H1 (cell line): ENCODE results near the gene C2. TPM values are rescaled to one million over a fixed set of nuclear protein-coding genes. Genes with fewer than 3 reads are reported as not detected.

ENCODE experiments used
- CTCF ChIA-PET: fragments of 300-600 bp; sonication (Branson Sonifier 250); formaldehyde crosslinking; loops from one replicate; lab custom pipeline; 2021; ENCODE audit not compliant: partially characterized antibody; lab: Charles Lee
- POLR2A ChIA-PET: fragments of 300-600 bp; sonication (Branson Sonifier 250); formaldehyde crosslinking; loops from one replicate; lab custom pipeline; 2021; ENCODE audit warnings: inconsistent platforms; ENCODE audit not compliant: partially characterized antibody; lab: Charles Lee
- DNase-seq, 2 experiments: peaks; one replicate each; pipeline versions ENCODE4 v3.0.0 to v3.0.0-alpha.2; 2010 to 2022; ENCODE audit warnings: low spot score in 2 of 2, low read depth in 1 of 2, mixed read lengths in 1 of 2
- FAIRE-seq: peaks from 2 replicates; lab custom pipeline; 2011; peaks lifted over from hg19 to GRCh38; lab: Jason Lieb, UNC
- H2AFZ ChIP-seq: 2 replicates; pipeline ENCODE4 v1.8.1; 2012; ENCODE audit warnings: low read length, inconsistent platforms
- H2AK5ac ChIP-seq: 2 replicates; pipeline ENCODE4 v1.6.1; 2013; ENCODE audit warnings: low read depth, low read length
- H2BK120ac ChIP-seq: replicated peaks from 2 replicates; pipeline ENCODE3; 2013; ENCODE audit warnings: low read depth, low read length, inconsistent platforms
- H2BK12ac ChIP-seq: 2 replicates; pipeline ENCODE4 v1.6.1; 2013; ENCODE audit warnings: low read depth, low read length
- H2BK15ac ChIP-seq: 2 replicates; pipeline ENCODE4 v1.6.1; 2013; ENCODE audit warnings: low read length
- H2BK20ac ChIP-seq: 2 replicates; pipeline ENCODE4 v1.6.1; 2013; ENCODE audit warnings: low read length
- H2BK5ac ChIP-seq: 2 replicates; pipeline ENCODE4 v1.6.1; 2013; ENCODE audit warnings: low read depth, low read length
- H3K14ac ChIP-seq: 2 replicates; pipeline ENCODE4 v1.6.1; 2013; ENCODE audit warnings: inconsistent platforms; ENCODE audit not compliant: insufficient read length
- H3K18ac ChIP-seq: 2 replicates; pipeline ENCODE4 v1.6.1; 2013; ENCODE audit warnings: low read length; ENCODE audit errors: extremely low read depth
- H3K23ac ChIP-seq: 2 replicates; pipeline ENCODE4 v1.6.1; 2013; ENCODE audit warnings: inconsistent platforms; ENCODE audit not compliant: insufficient read length
- H3K23me2 ChIP-seq: 2 replicates; pipeline ENCODE4 v1.6.1; 2013; ENCODE audit warnings: low read depth, low read length
- H3K27ac ChIP-seq: 2 replicates; pipeline ENCODE4 v1.6.1; 2011; ENCODE audit warnings: low read depth, low read length, inconsistent platforms
- H3K27me3 ChIP-seq, 4 experiments: replicated peaks in 1 of 4; 1 replicate in 1 of 4; 2 replicates in 3 of 4; pipeline versions ENCODE4 v1.6.1 to v1.8.1; 2011 to 2013; ENCODE audit warnings: low read length in 3 of 4, mild to moderate bottlenecking in 3 of 4, inconsistent platforms in 2 of 4, mixed read lengths in 2 of 4, moderate library complexity in 1 of 4; ENCODE audit not compliant: control insufficient read depth in 3 of 4, insufficient read depth in 3 of 4; ENCODE audit errors: extremely low read depth in 1 of 4
- H3K36me3 ChIP-seq, 4 experiments: 2 replicates each; pipeline versions ENCODE4 v1.6.1 to v1.8.1; 2011 to 2013; ENCODE audit warnings: mild to moderate bottlenecking in 4 of 4, low read length in 3 of 4, moderate library complexity in 2 of 4, control low read depth in 1 of 4, inconsistent platforms in 1 of 4; ENCODE audit not compliant: insufficient read depth in 4 of 4, control insufficient read depth in 2 of 4
- H3K4ac ChIP-seq: replicated peaks from 2 replicates; pipeline ENCODE3; 2013; ENCODE audit warnings: low read length, low read depth, mixed read lengths, inconsistent platforms; ENCODE audit not compliant: insufficient read length
- H3K4me1 ChIP-seq, 4 experiments: replicated peaks in 1 of 4; 1 replicate in 1 of 4; 2 replicates in 3 of 4; pipeline versions ENCODE4 v1.6.1 to v1.8.1; 2011 to 2013; ENCODE audit warnings: low read length in 3 of 4, inconsistent platforms in 2 of 4, mixed read lengths in 1 of 4; ENCODE audit not compliant: insufficient read depth in 4 of 4, control insufficient read depth in 3 of 4
- H3K4me2 ChIP-seq, 2 experiments: 2 replicates each; pipeline versions ENCODE4 v1.6.1 to v1.8.1; 2011 to 2013; ENCODE audit warnings: low read depth in 2 of 2, low read length in 2 of 2, control low read depth in 1 of 2, inconsistent platforms in 1 of 2, mild to moderate bottlenecking in 1 of 2; ENCODE audit not compliant: insufficient read depth in 1 of 2
- H3K4me3 ChIP-seq, 4 experiments: fragments of 200-600, 300-600 bp in 1 of 4; sonication (generic), shearing (Covaris generic), sonication (Bioruptor Twin) in 1 of 4; 2 replicates each; pipeline versions ENCODE4 v1.5.1 to v1.8.1; 2011 to 2016; ENCODE audit warnings: low read length in 4 of 4, low read depth in 3 of 4, control low read depth in 2 of 4, inconsistent platforms in 2 of 4, mild to moderate bottlenecking in 2 of 4, mixed read lengths in 1 of 4, moderate library complexity in 1 of 4; ENCODE audit not compliant: insufficient read depth in 2 of 4; ENCODE audit errors: extremely low read depth in 1 of 4
- H3K56ac ChIP-seq: replicated peaks from 2 replicates; pipeline ENCODE3; 2013; ENCODE audit warnings: low read depth, mild to moderate bottlenecking, mixed read lengths, low read length, inconsistent platforms; ENCODE audit not compliant: insufficient read length
- H3K79me1 ChIP-seq: 2 replicates; pipeline ENCODE4 v1.6.1; 2013; ENCODE audit warnings: low read depth, low read length, control low read depth
- H3K79me2 ChIP-seq, 2 experiments: 2 replicates each; pipeline versions ENCODE4 v1.6.1 to v1.8.1; 2012 to 2013; ENCODE audit warnings: low read length in 2 of 2, mild to moderate bottlenecking in 2 of 2, inconsistent platforms in 1 of 2; ENCODE audit not compliant: insufficient read depth in 2 of 2, control insufficient read depth in 1 of 2
- H3K9ac ChIP-seq, 4 experiments: replicated peaks in 1 of 4; 1 replicate in 1 of 4; 2 replicates in 3 of 4; pipeline versions ENCODE4 v1.6.1 to v1.8.1; 2011 to 2013; ENCODE audit warnings: low read depth in 3 of 4, low read length in 3 of 4, control low read depth in 2 of 4, mild to moderate bottlenecking in 2 of 4, moderate library complexity in 2 of 4, inconsistent platforms in 1 of 4; ENCODE audit errors: extremely low read depth in 1 of 4
- H3K9me3 ChIP-seq, 2 experiments: 2 replicates each; pipeline versions ENCODE4 v1.6.1 to v1.8.1; 2012 to 2013; ENCODE audit warnings: mild to moderate bottlenecking in 2 of 2, moderate library complexity in 2 of 2, control low read depth in 1 of 2, inconsistent platforms in 1 of 2, low read depth in 1 of 2, low read length in 1 of 2, mixed read lengths in 1 of 2; ENCODE audit not compliant: insufficient read depth in 2 of 2
- H4K20me1 ChIP-seq, 2 experiments: replicated peaks in 1 of 2; 2 replicates each; pipeline versions ENCODE3 to v1.8.1; 2011 to 2013; ENCODE audit warnings: inconsistent platforms in 2 of 2, low read length in 2 of 2, mild to moderate bottlenecking in 1 of 2; ENCODE audit not compliant: insufficient read depth in 2 of 2, control insufficient read depth in 1 of 2
- H4K5ac ChIP-seq: 2 replicates; pipeline ENCODE4 v1.6.1; 2013; ENCODE audit warnings: low read length, low read depth, mixed read lengths, inconsistent platforms; ENCODE audit not compliant: insufficient read length
- H4K8ac ChIP-seq: 2 replicates; pipeline ENCODE4 v1.8.0; 2013; ENCODE audit warnings: mild to moderate bottlenecking, moderate library complexity, low read length, inconsistent platforms; ENCODE audit not compliant: insufficient read depth; ENCODE audit errors: extremely low read depth
- H4K91ac ChIP-seq: replicated peaks from 2 replicates; pipeline ENCODE3; 2013; ENCODE audit warnings: low read length, mixed read lengths, inconsistent platforms; ENCODE audit not compliant: insufficient read length
- ATF3 ChIP-seq: IDR thresholded peaks from 2 replicates; pipeline ENCODE4 v1.6.1; 2011; ENCODE audit warnings: low read depth, mild to moderate bottlenecking, low read length; ENCODE audit not compliant: insufficient read depth
- BRCA1 ChIP-seq: IDR thresholded peaks from 2 replicates; pipeline ENCODE4 v1.6.1; 2012; ENCODE audit warnings: low read depth, low read length, improper control_type of control experiment
- CTBP2 ChIP-seq: IDR thresholded peaks from 2 replicates; pipeline ENCODE4 v1.7.0; 2011; ENCODE audit warnings: borderline replicate concordance, mild to moderate bottlenecking, moderate library complexity, mixed read lengths, low read length; ENCODE audit not compliant: insufficient read depth, insufficient read length
- MAX ChIP-seq: IDR thresholded peaks from 2 replicates; pipeline ENCODE4 v1.6.1; 2012; ENCODE audit warnings: inconsistent platforms
- POLR2A ChIP-seq, 2 experiments: IDR thresholded peaks; 1 replicate in 1 of 2; 2 replicates in 1 of 2; pipeline ENCODE4 v1.6.1; 2011; ENCODE audit warnings: low read depth in 2 of 2, low read length in 2 of 2, mild to moderate bottlenecking in 2 of 2; ENCODE audit errors: control extremely low read depth in 1 of 2
- SIN3A ChIP-seq, 2 experiments: IDR thresholded peaks in 1 of 2; conservative IDR thresholded peaks in 1 of 2; 2 replicates each; pipeline ENCODE4 v1.6.1; 2011 to 2012; ENCODE audit warnings: low read length in 2 of 2, improper control_type of control experiment in 1 of 2, low read depth in 1 of 2, mild to moderate bottlenecking in 1 of 2
- SP1 ChIP-seq: IDR thresholded peaks from 2 replicates; pipeline ENCODE4 v1.6.1; 2011; ENCODE audit warnings: low read depth, low read length
- SP2 ChIP-seq: IDR thresholded peaks from 2 replicates; pipeline ENCODE4 v1.6.1; 2012; ENCODE audit warnings: mild to moderate bottlenecking, low read length, inconsistent platforms
- WGBS, 2 experiments: shearing (Covaris generic) in 1 of 2; methylation state at CpG; one replicate each; pipeline versions ENCODE4 v1.1.6 to v1.1.7; 2013 to 2015; ENCODE audit warnings: low lambda C conversion rate in 2 of 2, mixed read lengths in 2 of 2, inconsistent platforms in 1 of 2, low coverage in 1 of 2, missing lambda C conversion rate in 1 of 2; ENCODE audit not compliant: insufficient replicate concordance in 2 of 2, insufficient coverage in 1 of 2, insufficient read length in 1 of 2; ENCODE audit errors: extremely low coverage in 1 of 2, missing lambda C conversion rate in 1 of 2; 5-methylcytosine and 5-hydroxymethylcytosine counted together
- polyA plus RNA-seq, 7 experiments: library from polyadenylated mRNA; depleted of rRNA in 3 of 7; stranded (reverse) in 5 of 7; unstranded in 2 of 7; fragments of >200 nt in 5 of 7; fragments of 200-250 nt in 2 of 7; gene quantifications; 1 replicate in 5 of 7; 2 replicates in 1 of 7; 4 replicates in 1 of 7; pipeline versions ENCODE4 v1.2.1 to v1.2.3, GENCODE V29; 2011 to 2013; ENCODE audit warnings: missing spikeins in 2 of 7, mixed read lengths in 2 of 7
- total RNA-seq: library from RNA; stranded (reverse); fragmentation: NEBNext Ultra II Directional; extraction: Animal tissue kit (Norgen Biotek cat#: 25700); gene quantifications from 2 replicates; pipeline ENCODE4 v1.2.1, GENCODE V29; 2021

Gene C2
- total and polyA plus RNA-seq, 2 of the 8 experiments (the other 6 are each of a cell fraction or from before 2014, with no cell fraction given) = 0.26 to 0.38 TPM

GRCh38 chr6:31966997-31967925 is 39.7 kb downstream of the C2 start:
- no peak for FAIRE-seq
- TF ChIP-seq POLR2A (IDR thresholded peaks at IDR 0.05; ENCODE audit: control extremely low read depth in 1 of 2, low read depth in 2 of 2, low read length in 2 of 2) (no peak), BRCA1 (no peak), SP2 (no peak), SP1 (no peak), MAX (no peak), ATF3 (no peak), SIN3A (conservative IDR thresholded peaks at IDR 0.05 in 1 of 2, IDR thresholded peaks at IDR 0.05 in 1 of 2; ENCODE audit: low read depth in 1 of 2, low read length in 2 of 2) (no peak), CTBP2 (no peak)

More at GRCh38 chr6:31966997-31967925, 39.7 kb downstream of the C2 start:
- Histone ChIP-seq H2AFZ (no peak overlapping the region), H3K4me1 (peaks cover 0 to 4% (median 3%) of the 10 kb centered on the region in 4 experiments; a peak in 2 of 7 replicates), H3K27me3 (no peaks in the 10 kb centered on the region), H3K23me2 (peaks cover 7% of the 10 kb centered on the region; the same call in 1 of the 2 replicates), H2BK15ac (no peak overlapping the region), H3K4ac (no peak overlapping the region), H3K27ac (no peak overlapping the region), H3K56ac (no peak overlapping the region), H4K20me1 (peaks cover 0 to 3% of the 10 kb centered on the region in 2 experiments), H4K8ac (no peak overlapping the region), H3K9ac (no peak overlapping the region), H2BK5ac (no peak overlapping the region), H3K4me2 (no peak overlapping the region), H3K4me3 (no peak overlapping the region), H3K23ac (no peak overlapping the region), H2AK5ac (no peak overlapping the region), H2BK20ac (no peak overlapping the region), H4K91ac (no peak overlapping the region), H4K5ac (no peak overlapping the region), H2BK12ac (no peak overlapping the region), H3K14ac (no peak overlapping the region), H2BK120ac (no peak overlapping the region), H3K9me3 (no peaks in the 10 kb centered on the region), H3K18ac (no peak overlapping the region), H3K79me2 (no peaks in the 10 kb centered on the region; a peak in 1 of 4 replicates), H3K79me1 (peaks cover 4% of the 10 kb centered on the region; the same call in 1 of the 2 replicates), H3K36me3 (peaks cover 13 to 56% (median 44%) of the 10 kb centered on the region in 4 experiments)
- ChIA-PET CTCF (interaction anchor here (1.2 to 10.2 kb wide), 4 partner anchors 15 to 83 kb away, joined by 3 to 84 read pairs (median 4); no protein-coding TSS in a partner anchor), POLR2A (interaction anchor here (0.6 to 15.3 kb wide), 3 partner anchors 12 to 80 kb away, joined by 3 to 279 read pairs (median 3); partner anchors contain the start of genes NELFE and SKIC2)
- 87% methylated on average over 10 of the region's 10 CpGs; no CpG with 5 or more reads in 1 of the 2 experiments for WGBS, 2 experiments
- no peak for DNase-seq
